GM13977 (cell line): ENCODE results near the gene RAB7A.
A peak's percentile ranks its signal among the peaks of the same experiment; 100 is the strongest.
"Not testable (repeated sequence)": the region's sequence is repeated elsewhere in the genome, so short reads cannot be mapped to it uniquely, and the experiment has no call there.

Source experiments
- DNase-seq: peaks from one replicate; pipeline ENCODE4 v3.0.0; 2012; ENCODE audit warnings: low spot score
- in situ Hi-C: fragments of 300-500 bp; cut with MboI; formaldehyde crosslinking; loops from one replicate; pipeline ENCODE4 v1.12.0; 2022; ENCODE audit warnings: low sequenced_read_pairs, low pct_unique_long_range_greater_than_20kb, mixed read lengths, inconsistent platforms; ENCODE audit not compliant: unreplicated experiment
- TF ChIP-seq, protein P1 (sequence below): IDR thresholded peaks from 2 replicates; pipeline ENCODE4 v1.5.1; 2012; ENCODE audit warnings: mild to moderate bottlenecking, control low read depth; ENCODE audit not compliant: insufficient read depth; ENCODE audit errors: extremely low read depth, missing control alignments

Gene RAB7A

DNA sequence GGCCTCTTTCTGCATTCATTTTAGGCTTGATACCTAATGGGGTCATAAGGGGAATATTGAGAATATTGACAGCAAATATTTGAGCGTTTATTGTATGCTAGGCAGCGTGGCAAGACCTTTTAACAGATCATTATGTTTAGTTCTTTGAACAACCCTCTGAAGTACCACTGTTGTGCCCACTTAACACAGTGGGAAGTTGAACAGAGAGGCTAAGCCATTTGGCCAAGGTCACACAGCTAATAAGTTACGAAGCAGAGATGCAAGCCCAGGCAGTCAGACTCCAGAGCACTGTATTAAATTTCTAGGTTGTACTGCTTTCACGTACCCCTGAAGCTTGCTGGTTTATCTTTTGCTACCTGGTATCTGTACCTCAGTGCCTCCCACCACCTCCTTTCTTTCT is 1.1 kb downstream of the RAB7A start:
- TF ChIP-seq, protein P1, sequence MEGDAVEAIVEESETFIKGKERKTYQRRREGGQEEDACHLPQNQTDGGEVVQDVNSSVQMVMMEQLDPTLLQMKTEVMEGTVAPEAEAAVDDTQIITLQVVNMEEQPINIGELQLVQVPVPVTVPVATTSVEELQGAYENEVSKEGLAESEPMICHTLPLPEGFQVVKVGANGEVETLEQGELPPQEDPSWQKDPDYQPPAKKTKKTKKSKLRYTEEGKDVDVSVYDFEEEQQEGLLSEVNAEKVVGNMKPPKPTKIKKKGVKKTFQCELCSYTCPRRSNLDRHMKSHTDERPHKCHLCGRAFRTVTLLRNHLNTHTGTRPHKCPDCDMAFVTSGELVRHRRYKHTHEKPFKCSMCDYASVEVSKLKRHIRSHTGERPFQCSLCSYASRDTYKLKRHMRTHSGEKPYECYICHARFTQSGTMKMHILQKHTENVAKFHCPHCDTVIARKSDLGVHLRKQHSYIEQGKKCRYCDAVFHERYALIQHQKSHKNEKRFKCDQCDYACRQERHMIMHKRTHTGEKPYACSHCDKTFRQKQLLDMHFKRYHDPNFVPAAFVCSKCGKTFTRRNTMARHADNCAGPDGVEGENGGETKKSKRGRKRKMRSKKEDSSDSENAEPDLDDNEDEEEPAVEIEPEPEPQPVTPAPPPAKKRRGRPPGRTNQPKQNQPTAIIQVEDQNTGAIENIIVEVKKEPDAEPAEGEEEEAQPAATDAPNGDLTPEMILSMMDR = no peak
- in situ Hi-C loops = no loop called here
- DNase-seq = no peak

DNA sequence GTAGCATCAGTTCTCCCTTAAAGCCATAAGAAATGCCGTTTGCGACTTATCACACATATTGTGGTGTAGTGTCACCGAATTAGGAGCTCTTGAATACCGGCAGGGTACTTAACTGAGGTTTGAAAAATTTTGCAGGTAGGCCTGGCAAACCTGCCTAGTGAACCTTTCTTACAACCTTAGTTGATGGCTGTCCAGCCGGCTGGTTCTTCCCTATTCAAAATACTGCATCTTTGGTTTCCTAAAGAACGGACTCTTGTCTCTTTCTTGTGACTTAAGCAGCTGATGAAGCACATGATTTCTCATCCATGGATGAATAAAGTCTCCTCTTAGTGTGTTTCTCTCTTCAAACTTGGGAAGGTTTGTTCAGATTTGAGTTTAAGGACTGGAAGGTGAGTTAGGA is 1.5 kb downstream of the RAB7A start:
- in situ Hi-C loops = no loop called here
- DNase-seq = no peak
- TF ChIP-seq, protein P1 = no peak

DNA sequence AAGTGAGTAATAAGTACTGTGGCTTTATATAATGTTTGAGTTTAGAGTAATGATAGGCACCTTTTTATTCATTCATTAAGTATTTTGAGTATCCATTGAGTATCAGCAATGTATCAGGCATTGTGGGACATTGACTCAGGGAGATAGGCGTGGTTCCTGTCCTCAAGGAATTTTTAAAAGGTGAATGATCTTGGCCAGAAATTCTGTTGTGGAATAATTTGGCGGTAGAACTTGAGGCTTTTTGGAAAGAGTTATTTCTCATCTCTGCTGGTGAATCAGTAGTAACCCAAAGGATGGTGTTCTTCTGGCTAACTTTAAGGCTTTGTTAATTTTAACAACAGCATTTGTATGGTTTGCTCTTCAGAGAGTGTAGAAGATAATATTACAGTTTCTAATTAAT is 2.0 kb downstream of the RAB7A start:
- TF ChIP-seq, protein P1 = no peak
- no peak for DNase-seq
- in situ Hi-C loops = no loop called here

DNA sequence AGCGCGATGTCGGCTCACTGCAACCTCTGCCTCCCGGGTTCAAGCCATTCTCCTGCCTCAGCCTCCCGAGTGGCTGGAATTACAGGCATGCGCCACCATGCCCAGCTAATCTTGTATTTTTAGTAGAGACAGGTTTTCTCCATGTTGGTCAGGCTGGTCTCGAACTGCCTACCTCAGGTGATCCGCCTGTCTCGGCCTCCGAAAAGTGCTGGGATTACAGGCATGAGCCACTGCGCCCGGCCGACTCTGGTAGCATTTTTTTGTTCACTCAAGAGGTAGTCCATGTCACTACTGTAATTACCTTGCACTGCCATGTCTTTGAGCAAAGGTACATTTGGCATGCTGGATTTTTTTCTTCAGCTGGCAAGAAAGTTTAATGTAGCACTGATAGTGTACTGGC is 2.5 kb downstream of the RAB7A start:
- in situ Hi-C loops, DNase-seq: not testable (repeated sequence)

DNA sequence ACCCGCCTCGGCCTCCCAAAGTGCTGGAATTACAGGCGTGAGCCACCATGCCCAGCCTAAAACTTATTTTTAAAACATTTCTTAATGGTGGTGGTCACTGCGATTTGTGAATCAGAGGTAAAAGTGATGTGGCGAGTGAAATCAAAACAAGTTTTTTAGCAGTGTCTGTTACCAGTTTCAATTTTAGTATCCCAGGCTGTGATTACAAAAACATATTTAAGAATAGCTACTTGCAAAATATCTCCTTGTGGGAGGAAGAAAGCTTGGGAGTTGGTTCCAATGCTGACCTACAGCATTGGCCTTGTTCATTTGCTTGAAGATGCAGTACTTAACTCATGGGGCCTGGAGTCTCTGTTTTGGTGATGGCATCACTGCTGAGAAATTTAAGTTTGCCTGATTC is 4.5 kb downstream of the RAB7A start:
- TF ChIP-seq, protein P1 = no peak
- in situ Hi-C loops = no loop called here
- no peak for DNase-seq

DNA sequence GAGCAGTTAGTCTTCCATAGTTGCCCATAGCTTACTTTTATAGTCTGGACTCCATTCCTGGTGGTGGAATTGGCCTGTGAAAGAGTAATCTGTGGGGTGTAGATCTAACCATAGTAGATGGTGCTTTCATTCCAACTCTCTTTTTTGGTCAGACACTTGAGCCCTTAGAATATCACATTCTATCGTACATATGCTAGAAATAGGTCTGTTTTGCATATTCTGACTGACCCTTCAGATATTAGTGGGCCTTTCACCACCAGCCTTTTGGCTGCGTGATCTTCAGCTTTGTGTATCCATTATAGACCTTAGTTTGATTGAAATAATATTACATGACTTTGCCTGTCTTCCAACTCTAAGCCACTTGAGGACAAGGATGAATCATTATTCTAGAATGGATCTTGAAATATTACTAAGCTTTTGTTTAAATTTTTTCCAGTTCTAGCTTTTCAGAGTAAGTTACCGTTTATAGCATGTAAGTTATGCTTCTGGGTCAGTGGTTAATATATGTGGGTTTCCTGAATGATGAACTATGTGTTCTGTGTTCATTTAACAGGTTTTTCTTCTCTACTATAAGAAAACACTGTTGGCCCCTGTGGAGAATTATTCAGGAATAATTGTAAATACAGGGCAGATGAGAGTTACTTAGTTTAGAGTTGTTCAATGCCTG is 8.7 kb downstream of the RAB7A start:
- peak; percentile 51 for DNase-seq
- in situ Hi-C loops = no loop called here
- TF ChIP-seq, protein P1 = no peak

DNA sequence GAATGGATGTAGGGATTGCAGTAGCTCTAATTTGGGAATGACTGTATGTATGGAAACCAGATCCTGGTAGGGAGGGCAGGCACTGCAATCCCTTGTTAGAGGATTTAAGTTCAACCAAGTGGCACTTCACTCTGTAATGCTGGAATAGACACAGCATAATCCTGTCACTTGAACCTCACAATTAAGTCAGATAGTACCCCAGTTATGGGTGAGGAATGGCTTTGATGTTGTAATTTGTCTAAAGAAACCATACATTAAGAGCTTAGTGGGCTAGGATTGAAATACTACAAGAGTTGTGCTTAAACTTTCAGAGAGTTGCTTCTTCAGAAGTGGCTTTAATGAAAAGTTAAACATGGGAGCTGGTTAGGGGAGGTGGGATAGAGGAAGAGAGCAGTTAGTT is 9.3 kb downstream of the RAB7A start:
- no peak for DNase-seq
- TF ChIP-seq, protein P1 = no peak
- in situ Hi-C loops = no loop called here
